DOHH2 (cell line): ENCODE data around the gene KLK1.

ENCODE experiments used
- H3F3A ChIP-seq: fragments of 200-600 bp; sonication (generic), shearing (Covaris generic); 2 replicates; pipeline ENCODE4 v1.6.0; 2016; ENCODE audit warnings: antibody characterized with exemption, mild to moderate bottlenecking; ENCODE audit not compliant: control insufficient read depth, insufficient read depth
- H3K27ac ChIP-seq: fragments of 200-600 bp; sonication (generic); 2 replicates; pipeline ENCODE4 v1.5.1; 2014; ENCODE audit warnings: low read depth, mild to moderate bottlenecking, low read length, moderate library complexity
- H3K27me3 ChIP-seq: fragments of 200-600 bp; sonication (generic); 2 replicates; pipeline ENCODE4 v1.6.1; 2014; ENCODE audit warnings: mild to moderate bottlenecking, low read length, mixed read lengths; ENCODE audit not compliant: control insufficient read depth
- H3K36me3 ChIP-seq: fragments of 200-600 bp; sonication (generic); 2 replicates; pipeline ENCODE4 v1.6.1; 2014; ENCODE audit warnings: mild to moderate bottlenecking, low read length, moderate library complexity, mixed read lengths; ENCODE audit not compliant: control insufficient read depth
- H3K4me1 ChIP-seq: fragments of 200-600 bp; sonication (generic); 2 replicates; pipeline ENCODE4 v1.6.1; 2014; ENCODE audit warnings: mild to moderate bottlenecking, low read length, mixed read lengths; ENCODE audit not compliant: control insufficient read depth
- H3K4me2 ChIP-seq: fragments of 200-600 bp; sonication (generic); 2 replicates; pipeline ENCODE4 v1.6.0; 2014; ENCODE audit warnings: mild to moderate bottlenecking, low read length, moderate library complexity
- H3K4me3 ChIP-seq: fragments of 200-600 bp; sonication (generic); 2 replicates; pipeline ENCODE4 v1.5.1; 2014; ENCODE audit warnings: mild to moderate bottlenecking, low read length, mixed read lengths
- H3K79me2 ChIP-seq: fragments of 200-600 bp; sonication (generic); 2 replicates; pipeline ENCODE4 v1.6.1; 2014; ENCODE audit warnings: mild to moderate bottlenecking, low read length, mixed read lengths; ENCODE audit not compliant: control insufficient read depth
- H3K9me2 ChIP-seq: fragments of 200-600 bp; sonication (generic); replicated peaks from 2 replicates; pipeline ENCODE4 v1.6.1; 2014; ENCODE audit warnings: mild to moderate bottlenecking, low read length, mixed read lengths; ENCODE audit not compliant: control insufficient read depth
- H3K9me3 ChIP-seq: fragments of 200-600 bp; sonication (generic); 2 replicates; pipeline ENCODE4 v1.6.1; 2014; ENCODE audit warnings: antibody characterized with exemption, low read length, mixed read lengths; ENCODE audit not compliant: control insufficient read depth, insufficient read depth
- H4K20me1 ChIP-seq: fragments of 200-600 bp; sonication (generic); 2 replicates; pipeline ENCODE4 v1.6.0; 2014; ENCODE audit warnings: low read depth, mild to moderate bottlenecking, antibody characterized with exemption, low read length, moderate library complexity; ENCODE audit not compliant: control insufficient read depth, insufficient read depth
- EZH2phosphoT487 ChIP-seq: fragments of 200-600 bp; sonication (generic); IDR thresholded peaks from 2 replicates; pipeline ENCODE4 v1.6.1; 2017; ENCODE audit warnings: borderline replicate concordance, mild to moderate bottlenecking, antibody characterized with exemption, low read length, moderate library complexity, mixed read lengths
- TF ChIP-seq, protein P1 (sequence below): fragments of 200-600 bp; sonication (generic); IDR thresholded peaks from one replicate; pipeline ENCODE4 v1.5.1; 2014; ENCODE audit warnings: antibody characterized with exemption, mild to moderate bottlenecking, low read depth, low read length; ENCODE audit not compliant: poor library complexity, severe bottlenecking

Gene KLK1

DNA sequence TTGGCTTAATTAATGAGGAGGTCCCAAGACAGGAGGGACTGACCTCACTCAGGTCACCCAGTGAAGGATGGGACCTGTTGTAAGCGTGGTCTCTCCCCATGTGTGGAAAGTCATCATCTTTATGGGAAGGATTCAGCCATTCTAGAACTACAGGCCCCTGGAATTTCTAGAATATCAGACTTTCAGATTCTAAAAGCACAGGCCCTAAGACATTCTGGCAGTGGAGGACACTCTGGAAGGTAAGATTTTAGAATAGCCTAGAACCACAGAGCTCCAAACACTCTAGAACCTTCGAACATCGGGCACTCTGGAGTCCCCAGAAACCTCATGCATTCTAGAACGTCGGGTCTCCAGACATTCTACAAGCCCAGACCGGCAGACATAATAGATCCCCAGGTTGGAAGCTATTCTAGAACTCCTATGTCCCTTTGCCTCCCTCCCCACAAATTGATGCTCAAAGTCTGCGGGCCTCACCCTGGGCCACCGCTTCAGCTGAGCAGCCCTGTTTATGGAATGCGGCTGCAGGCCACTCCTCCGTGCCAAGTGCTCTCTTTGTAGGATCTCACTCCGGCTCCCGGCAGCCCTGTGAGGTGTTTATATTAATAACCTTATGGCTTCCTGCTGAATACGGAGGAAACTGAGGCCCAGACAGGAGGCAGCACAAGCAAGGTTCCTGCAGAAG is 11.7 kb upstream of the KLK1 start:
- peak overlapping the region; percentile 71 for H3K4me2 ChIP-seq
- no peak overlapping the region for H3K27ac ChIP-seq
- H3K4me3 ChIP-seq: peak overlapping the region; percentile 77
- H3K79me2 ChIP-seq: no peaks in the 10 kb centered on the region
- H3K9me2 ChIP-seq: no peaks in the 10 kb centered on the region
- no peak for TF ChIP-seq EZH2phosphoT487
- TF ChIP-seq, protein P1, sequence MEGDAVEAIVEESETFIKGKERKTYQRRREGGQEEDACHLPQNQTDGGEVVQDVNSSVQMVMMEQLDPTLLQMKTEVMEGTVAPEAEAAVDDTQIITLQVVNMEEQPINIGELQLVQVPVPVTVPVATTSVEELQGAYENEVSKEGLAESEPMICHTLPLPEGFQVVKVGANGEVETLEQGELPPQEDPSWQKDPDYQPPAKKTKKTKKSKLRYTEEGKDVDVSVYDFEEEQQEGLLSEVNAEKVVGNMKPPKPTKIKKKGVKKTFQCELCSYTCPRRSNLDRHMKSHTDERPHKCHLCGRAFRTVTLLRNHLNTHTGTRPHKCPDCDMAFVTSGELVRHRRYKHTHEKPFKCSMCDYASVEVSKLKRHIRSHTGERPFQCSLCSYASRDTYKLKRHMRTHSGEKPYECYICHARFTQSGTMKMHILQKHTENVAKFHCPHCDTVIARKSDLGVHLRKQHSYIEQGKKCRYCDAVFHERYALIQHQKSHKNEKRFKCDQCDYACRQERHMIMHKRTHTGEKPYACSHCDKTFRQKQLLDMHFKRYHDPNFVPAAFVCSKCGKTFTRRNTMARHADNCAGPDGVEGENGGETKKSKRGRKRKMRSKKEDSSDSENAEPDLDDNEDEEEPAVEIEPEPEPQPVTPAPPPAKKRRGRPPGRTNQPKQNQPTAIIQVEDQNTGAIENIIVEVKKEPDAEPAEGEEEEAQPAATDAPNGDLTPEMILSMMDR: no peak
- H3K36me3 ChIP-seq: no peaks in the 10 kb centered on the region
- no peaks in the 10 kb centered on the region for H4K20me1 ChIP-seq
- H3K4me1 ChIP-seq: peaks cover 13% of the 10 kb centered on the region
- no peaks in the 10 kb centered on the region for H3K9me3 ChIP-seq
- no peaks in the 10 kb centered on the region for H3F3A ChIP-seq
- H3K27me3 ChIP-seq: peaks cover 26% of the 10 kb centered on the region

- Histone ChIP-seq H3K4me3 (no peak overlapping the region), H3F3A (no peaks in the 10 kb centered on the region), H3K9me3 (no peaks in the 10 kb centered on the region), H3K79me2 (no peaks in the 10 kb centered on the region), H3K27ac (no peak overlapping the region), H3K9me2 (no peaks in the 10 kb centered on the region), H4K20me1 (no peaks in the 10 kb centered on the region), H3K4me1 (peaks cover 13% of the 10 kb centered on the region), H3K36me3 (no peaks in the 10 kb centered on the region), H3K27me3 (peaks cover 26% of the 10 kb centered on the region), H3K4me2 (no peak overlapping the region)
- no peak for TF ChIP-seq EZH2phosphoT487
- TF ChIP-seq, protein P1: no peak
These were observed 10.2 kb upstream of the KLK1 start for GRCh38 chr19:50833802-50834167.

GRCh38 chr19:50833117-50833801 is 9.7 kb upstream of the KLK1 start, which contains the start of gene KLK15:
TSS of gene KLK15 (minus strand) at chr19:50833574. CDS start at chr19:50831492, 2,082 bp downstream.
- Histone ChIP-seq H3K9me2 (no peaks in the 10 kb centered on the region), H4K20me1 (no peaks in the 10 kb centered on the region), H3K4me2 (no peak within 1 kb of the TSS), H3K27me3 (peaks cover 26% of the 10 kb centered on the region), H3K9me3 (no peaks in the 10 kb centered on the region), H3K4me3 (no peak within 1 kb of the TSS), H3K27ac (no peak within 1 kb of the TSS), H3K79me2 (no peaks in the 10 kb centered on the region), H3K36me3 (no peaks in the 10 kb centered on the region), H3F3A (no peaks in the 10 kb centered on the region), H3K4me1 (peaks cover 13% of the 10 kb centered on the region)
- TF ChIP-seq EZH2phosphoT487: no peak
- TF ChIP-seq, protein P1: no peak
